ENCODE data around the gene THRSP. TPM values are rescaled to one million over a fixed set of nuclear protein-coding genes. Genes with fewer than 3 reads are reported as not detected.

THRSP gene
- total and polyA plus RNA-seq, 2 donors (not counting 1 experiment from before 2014, with no cell fraction given) = not detected

GRCh38 chr11:78112582-78113275 lies 49.1 kb downstream of the THRSP start:
- ChIA-PET POLR2A (no interaction called here), CTCF (no interaction called here)
- no peaks in the 10 kb centered on the region for H3K79me2 ChIP-seq (ENCODE audit: control insufficient read depth, insufficient read depth, low read length)
- H3K27ac Mint-ChIP-seq = no peak overlapping the region
- intact Hi-C loops (cut with micrococcal nuclease) = no loop called here
- H2AFZ ChIP-seq (ENCODE audit: insufficient read depth, low read depth, low read length, poor library complexity, severe bottlenecking) = no peak overlapping the region
- no peak overlapping the region for H3K9ac ChIP-seq (ENCODE audit: low read length)
- no peak overlapping the region for H3K4me2 ChIP-seq (replicated peaks; ENCODE audit: low read depth, low read length, poor library complexity, severe bottlenecking)
- ATAC-seq (ENCODE audit: low read depth) (no peak), DNase-seq (no peak)
- H3K9me3 Mint-ChIP-seq (ENCODE audit: insufficient read depth) = no peaks in the 10 kb centered on the region
- TF ChIP-seq CTCF (IDR thresholded peaks at IDR 0.05) = no peak
- H3K9me3 ChIP-seq (ENCODE audit: control extremely low read depth in 1 of 3, control insufficient read depth in 2 of 3, insufficient read depth in 1 of 3, low read length in 2 of 3) = no peaks in the 10 kb centered on the region
- peaks cover 9 to 36% of the 10 kb centered on the region in 2 experiments for H3K36me3 ChIP-seq (replicated peaks in 1 of 2; ENCODE audit: control extremely low read depth in 1 of 2, control insufficient read depth in 1 of 2, extremely low read depth in 1 of 2, insufficient read depth in 2 of 2, low read length in 1 of 2)
- H3K4me1 Mint-ChIP-seq = peaks cover 9% of the 10 kb centered on the region
- H3K27ac ChIP-seq (ENCODE audit: low read length in 2 of 2) = no peak overlapping the region
- H3K4me3 ChIP-seq (ENCODE audit: control extremely low read depth in 1 of 5, extremely low read depth in 1 of 5, insufficient read depth in 1 of 5, low read depth in 2 of 5, low read length in 4 of 5) = no peak overlapping the region
- H3K4me1 ChIP-seq (ENCODE audit: control insufficient read depth in 2 of 2, insufficient read depth in 2 of 2, low read length in 2 of 2) = peaks cover 0 to 3% of the 10 kb centered on the region in 2 donors
- no peak overlapping the region for H3K4me3 Mint-ChIP-seq
- WGBS (ENCODE audit: insufficient coverage) = 93% methylated on average over 2 of the region's 6 CpGs
- no peaks in the 10 kb centered on the region for H3K27me3 ChIP-seq (replicated peaks in 1 of 4; ENCODE audit: control extremely low read depth in 1 of 4, control insufficient read depth in 3 of 4, insufficient read depth in 4 of 4, low read length in 3 of 4)
- H4K20me1 ChIP-seq (ENCODE audit: control insufficient read depth, insufficient read depth, low read length, poor library complexity, severe bottlenecking) = no peaks in the 10 kb centered on the region
- no peaks in the 10 kb centered on the region for H3K27me3 Mint-ChIP-seq

Other genes with a start within 250 kb of the THRSP start
- gene RSF1, start 243.1 kb upstream of the THRSP start, total RNA-seq = 100 and 104 TPM in 2 replicates
- 4.8 and 17.2 TPM in 2 replicates for gene RSF1, start 243.1 kb upstream of the THRSP start, polyA plus RNA-seq
- 4.6 and 7.5 TPM in 2 replicates for gene AAMDC, start 242.7 kb upstream of the THRSP start, total RNA-seq
- 1.9 and 3.9 TPM in 2 replicates for gene AAMDC, start 242.7 kb upstream of the THRSP start, polyA plus RNA-seq
- gene INTS4, start 69.2 kb upstream of the THRSP start, total RNA-seq = 78.9 and 92.9 TPM in 2 replicates
- 46.1 and 50.8 TPM in 2 replicates for gene INTS4, start 69.2 kb upstream of the THRSP start, polyA plus RNA-seq
- gene KCTD14, start 40.6 kb upstream of the THRSP start, total RNA-seq = 0.24 TPM in 1 of 2 replicates, not detected in the other
- 0.18 TPM in 1 of 2 replicates, not detected in the other for gene KCTD14, start 40.6 kb upstream of the THRSP start, polyA plus RNA-seq
- gene NDUFC2, start 16.0 kb downstream of the THRSP start, total RNA-seq = 39.4 and 49.0 TPM in 2 replicates
- 35.6 and 65.0 TPM in 2 replicates for gene NDUFC2, start 16.0 kb downstream of the THRSP start, polyA plus RNA-seq
- 28.5 and 35.3 TPM in 2 replicates for gene ALG8, start 75.8 kb downstream of the THRSP start, total RNA-seq
- gene ALG8, start 75.8 kb downstream of the THRSP start, polyA plus RNA-seq = 16.7 and 25.5 TPM in 2 replicates
- gene KCTD21, start 124.8 kb downstream of the THRSP start, total RNA-seq = 6.3 and 8.0 TPM in 2 replicates
- gene KCTD21, start 124.8 kb downstream of the THRSP start, polyA plus RNA-seq = 2.1 and 4.3 TPM in 2 replicates
- 4.5 and 6.0 TPM in 2 replicates for gene USP35, start 125.1 kb downstream of the THRSP start, total RNA-seq
- 4.5 and 4.8 TPM in 2 replicates for gene USP35, start 125.1 kb downstream of the THRSP start, polyA plus RNA-seq